Nephron (organoid): ENCODE measurements around the gene SIPA1L3.

Experiments
- H3K27ac Mint-ChIP-seq, 3 experiments: 2 replicates each; pipeline ENCODE4 v1.8.0; 2020; ENCODE audit warnings: mixed read lengths in 3 of 3, mild to moderate bottlenecking in 2 of 3, moderate library complexity in 1 of 3
- H3K27me3 Mint-ChIP-seq: 2 replicates; pipeline ENCODE4 v1.8.0; 2021; ENCODE audit warnings: low read depth, mild to moderate bottlenecking, moderate library complexity, mixed read lengths
- H3K36me3 Mint-ChIP-seq: 2 replicates; pipeline ENCODE4 v1.8.0; 2020; ENCODE audit warnings: low read depth, mixed read lengths
- H3K4me1 Mint-ChIP-seq: 2 replicates; pipeline ENCODE4 v1.8.0; 2020; ENCODE audit warnings: mixed read lengths
- H3K4me3 Mint-ChIP-seq, 3 experiments: 2 replicates each; pipeline ENCODE4 v1.8.0; 2020; ENCODE audit warnings: mild to moderate bottlenecking in 3 of 3, mixed read lengths in 3 of 3, moderate library complexity in 2 of 3
- H3K9me3 Mint-ChIP-seq: 2 replicates; pipeline ENCODE4 v1.8.0; 2020; ENCODE audit warnings: mixed read lengths
- CTCF ChIP-seq, 3 experiments: fragments of 200-600 bp; sonication (generic); IDR thresholded peaks; one replicate each; pipeline ENCODE4 v1.5.0; 2021; ENCODE audit warnings: antibody characterized with exemption in 3 of 3; ENCODE audit not compliant: unreplicated experiment in 3 of 3

SIPA1L3 gene

DNA sequence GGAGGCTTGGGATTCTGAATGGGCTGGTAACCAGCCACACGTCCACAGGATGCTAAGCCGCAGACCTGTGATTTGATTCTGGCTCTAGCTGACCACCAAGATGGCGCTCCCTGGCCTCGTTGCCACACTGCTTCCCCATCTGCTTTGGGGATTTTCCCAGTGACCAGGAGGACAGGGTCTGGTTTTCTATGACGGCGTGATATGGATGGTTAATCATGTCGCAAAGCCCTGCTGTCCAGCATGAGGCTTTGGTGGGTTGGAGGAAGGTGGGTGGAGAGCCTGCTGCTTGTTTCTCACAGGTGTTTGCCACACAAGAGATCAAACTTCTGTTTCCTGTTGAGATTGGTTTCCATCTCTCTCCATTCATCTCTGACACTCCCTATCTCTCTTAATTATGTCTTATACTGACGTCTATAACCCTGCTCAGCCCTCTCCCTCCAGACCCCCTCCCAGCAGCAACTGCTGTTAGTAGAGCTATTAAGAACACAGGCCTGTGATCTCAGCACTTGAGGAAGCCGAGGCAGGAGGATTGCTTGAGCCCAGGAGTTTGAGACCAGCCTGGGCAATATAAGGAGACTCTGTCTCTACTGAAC, 102.7 kb downstream of the SIPA1L3 start:
- Mint-ChIP-seq H3K4me1 (peaks cover 11% of the 10 kb centered on the region), H3K4me3 (no peak overlapping the region), H3K36me3 (no peaks in the 10 kb centered on the region), H3K27me3 (no peaks in the 10 kb centered on the region), H3K27ac (peak overlapping the region in 1 of 3 experiments; percentile 29), H3K9me3 (no peaks in the 10 kb centered on the region)
- no peak for TF ChIP-seq CTCF (IDR thresholded peaks at IDR 0.05; ENCODE audit: unreplicated experiment in 3 of 3)

DNA sequence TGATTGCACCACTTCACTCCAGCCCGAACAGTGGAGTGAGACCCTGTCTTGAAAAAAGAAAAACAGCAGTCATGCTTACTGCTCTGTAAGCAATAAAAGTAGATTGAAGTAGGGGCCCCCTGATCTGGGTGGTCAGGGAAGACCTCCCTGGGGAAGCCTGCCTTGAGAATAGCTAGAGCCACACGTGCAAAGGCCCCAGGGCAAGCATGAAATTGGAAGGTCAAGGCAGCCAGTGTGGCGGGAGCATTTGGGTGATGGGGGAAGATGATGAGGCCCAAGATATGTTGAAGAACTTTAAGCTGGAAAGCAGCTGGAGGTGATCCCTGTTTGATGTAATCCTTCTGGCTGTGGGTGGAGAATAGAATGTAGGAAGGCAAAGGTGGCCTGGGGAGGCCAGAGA, 104.4 kb downstream of the SIPA1L3 start:
- Mint-ChIP-seq H3K4me1 (peaks cover 10% of the 10 kb centered on the region), H3K27me3 (no peaks in the 10 kb centered on the region), H3K4me3 (no peak overlapping the region), H3K27ac (peak overlapping the region in 1 of 3 experiments; percentile 22), H3K9me3 (no peaks in the 10 kb centered on the region), H3K36me3 (no peaks in the 10 kb centered on the region)
- no peak for TF ChIP-seq CTCF (IDR thresholded peaks at IDR 0.05; ENCODE audit: unreplicated experiment in 3 of 3)

GRCh38 chr19:38012290-38012689, 105.3 kb downstream of the SIPA1L3 start:
- H3K36me3 Mint-ChIP-seq: no peaks in the 10 kb centered on the region
- H3K4me1 Mint-ChIP-seq: peaks cover 10% of the 10 kb centered on the region
- TF ChIP-seq CTCF (IDR thresholded peaks at IDR 0.05; ENCODE audit: unreplicated experiment in 3 of 3): no peak
- H3K27me3 Mint-ChIP-seq: no peaks in the 10 kb centered on the region
- H3K9me3 Mint-ChIP-seq: no peaks in the 10 kb centered on the region
- no peak overlapping the region for H3K27ac Mint-ChIP-seq
- no peak overlapping the region for H3K4me3 Mint-ChIP-seq

DNA sequence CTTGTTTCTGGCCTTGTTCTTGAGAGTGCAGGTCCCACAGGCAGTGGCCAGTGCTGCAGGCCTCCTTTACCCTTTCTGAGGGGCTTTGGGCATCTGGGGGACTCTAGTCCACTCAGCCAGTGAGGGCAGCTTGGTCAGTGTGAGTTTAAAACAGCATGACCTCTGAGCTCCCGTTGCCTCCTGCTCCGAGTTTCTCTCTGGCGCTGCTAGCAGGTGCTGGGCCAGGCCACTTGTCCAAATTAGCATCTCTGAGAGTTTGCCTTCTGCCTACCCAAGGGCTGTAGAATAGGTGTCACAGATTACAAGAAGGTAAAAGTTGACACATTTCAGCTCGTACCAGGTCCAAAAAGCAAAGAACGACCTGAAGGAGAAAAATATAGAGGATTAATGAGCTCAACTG, 105.9 kb downstream of the SIPA1L3 start:
- TF ChIP-seq CTCF (IDR thresholded peaks at IDR 0.05; ENCODE audit: unreplicated experiment in 3 of 3): no peak
- Mint-ChIP-seq H3K36me3 (no peaks in the 10 kb centered on the region), H3K27ac (no peak overlapping the region), H3K27me3 (no peaks in the 10 kb centered on the region), H3K4me3 (no peak overlapping the region), H3K4me1 (peaks cover 5% of the 10 kb centered on the region), H3K9me3 (no peaks in the 10 kb centered on the region)

GRCh38 chr19:38013913-38014580, 107.0 kb downstream of the SIPA1L3 start:
- Mint-ChIP-seq H3K27me3 (no peaks in the 10 kb centered on the region), H3K4me3 (no peak overlapping the region), H3K9me3 (no peaks in the 10 kb centered on the region), H3K36me3 (no peaks in the 10 kb centered on the region), H3K4me1 (peaks cover 5% of the 10 kb centered on the region), H3K27ac (peak overlapping the region in 1 of 3 experiments; percentile 63)
- TF ChIP-seq CTCF (IDR thresholded peaks at IDR 0.05; ENCODE audit: unreplicated experiment in 3 of 3): no peak

DNA sequence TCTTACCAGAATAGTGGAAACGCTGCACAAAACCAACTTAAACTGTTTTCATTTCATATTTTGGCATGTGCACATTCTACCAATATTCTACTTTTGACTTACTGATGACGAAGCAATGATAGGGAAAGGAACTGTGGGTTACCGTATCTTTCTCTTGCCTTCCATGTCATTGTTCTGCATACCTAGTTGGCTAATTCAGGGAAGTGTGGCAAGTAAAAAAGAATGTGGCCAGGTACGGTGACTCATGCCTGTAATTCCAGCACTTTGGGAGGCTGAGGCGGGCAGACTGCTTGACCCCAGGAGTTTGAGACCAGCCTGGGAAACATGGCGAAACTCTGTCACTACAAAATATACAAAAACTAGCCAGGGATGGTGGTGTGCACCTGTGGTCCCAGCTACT, 108.2 kb downstream of the SIPA1L3 start:
- Mint-ChIP-seq H3K4me3 (no peak overlapping the region), H3K27me3 (no peaks in the 10 kb centered on the region), H3K36me3 (no peaks in the 10 kb centered on the region), H3K27ac (peak overlapping the region in 1 of 3 experiments; percentile 34), H3K4me1 (peaks cover 5% of the 10 kb centered on the region), H3K9me3 (no peaks in the 10 kb centered on the region)
- TF ChIP-seq CTCF (IDR thresholded peaks at IDR 0.05; ENCODE audit: unreplicated experiment in 3 of 3): no peak
